K562 (cell line): ENCODE data around the gene ZSWIM3. TPM values are rescaled to one million over a fixed set of nuclear protein-coding genes. Genes with fewer than 3 reads are reported as not detected.

Source experiments
- ATAC-seq: fragments of 200-7000 bp; cut with Tn5 transposase; 3 replicates; pipeline ENCODE4 v1.9.1; 2020; ENCODE audit warnings: moderate library complexity
- BruUV-seq: library from RNA; stranded (reverse); fragments of 400-500 nt; replicated peaks from 2 replicates; lab custom pipeline; 2021; lab: Mats Ljungman, UMichigan
- CTCF ChIA-PET: fragments of 300-600 bp; formaldehyde crosslinking; extraction: SDS; loops from one replicate; lab custom pipeline; 2021; ENCODE audit warnings: low intra/inter-chr PET ratio; lab: Yijun Ruan, JAX
- POLR2A ChIA-PET: fragments of 300-600, 350-650 bp; sonication (Branson Sonifier 250); formaldehyde crosslinking; extraction: SDS; loops from one replicate; lab custom pipeline; 2021; ENCODE audit warnings: antibody characterized with exemption, inconsistent platforms; lab: Yijun Ruan, JAX
- DNase-seq, 4 experiments: peaks; one replicate each; pipeline versions ENCODE4 v3.0.0 to v3.0.0-alpha.2; 2011 to 2018; ENCODE audit warnings: low spot score in 3 of 4, mixed read lengths in 3 of 4; ENCODE audit errors: extremely low read depth in 1 of 4
- FAIRE-seq: peaks from 2 replicates; lab custom pipeline; 2011; peaks lifted over from hg19 to GRCh38; lab: Jason Lieb, UNC
- H2AFZ ChIP-seq: 2 replicates; pipeline ENCODE4 v1.6.0; 2011; ENCODE audit warnings: low read depth, low read length, control low read depth, inconsistent platforms
- H3K27ac ChIP-seq: fragments of 200-600 bp; 3 replicates; pipeline ENCODE4 v1.8.0; 2011; ENCODE audit warnings: low read depth, mild to moderate bottlenecking, control low read depth, inconsistent platforms, low read length, moderate library complexity, mixed read lengths; ENCODE audit errors: extremely low read depth
- H3K27me3 ChIP-seq, 2 experiments: fragments of 300-600 bp in 1 of 2; 2 replicates in 1 of 2; 3 replicates in 1 of 2; pipeline versions ENCODE4 v1.6.0 to v1.8.0; 2011; ENCODE audit warnings: inconsistent platforms in 2 of 2, low read length in 2 of 2, mild to moderate bottlenecking in 1 of 2, mixed read lengths in 1 of 2, moderate library complexity in 1 of 2; ENCODE audit not compliant: control insufficient read depth in 2 of 2, insufficient read depth in 2 of 2
- H3K36me3 ChIP-seq: fragments of 300-600 bp; 3 replicates; pipeline ENCODE4 v1.8.0; 2011; ENCODE audit warnings: mild to moderate bottlenecking, low read length, inconsistent platforms; ENCODE audit not compliant: control insufficient read depth, insufficient read depth
- H3K4me1 ChIP-seq, 2 experiments: fragments of 200-600 bp in 1 of 2; replicated peaks in 1 of 2; 2 replicates in 1 of 2; 3 replicates in 1 of 2; pipeline versions ENCODE4 v1.5.1 to v1.8.0; 2011; ENCODE audit warnings: inconsistent platforms in 2 of 2, low read length in 2 of 2, mild to moderate bottlenecking in 1 of 2, mixed read lengths in 1 of 2, moderate library complexity in 1 of 2; ENCODE audit not compliant: control insufficient read depth in 2 of 2, insufficient read depth in 2 of 2
- H3K4me2 ChIP-seq: 2 replicates; pipeline ENCODE4 v1.6.1; 2011; ENCODE audit warnings: low read length, control low read depth, inconsistent platforms, mixed read lengths; ENCODE audit not compliant: insufficient read depth
- H3K4me3 ChIP-seq: fragments of 200-600 bp; sonication (generic), shearing (Covaris generic); 2 replicates; pipeline ENCODE4 v1.5.1; 2016; ENCODE audit warnings: control low read depth, inconsistent platforms
- H3K79me2 ChIP-seq: fragments of 200-600 bp; 3 replicates; pipeline ENCODE4 v1.8.0; 2011; ENCODE audit warnings: low read length, inconsistent platforms; ENCODE audit not compliant: control insufficient read depth, insufficient read depth
- H3K9ac ChIP-seq, 2 experiments: 2 replicates each; pipeline versions ENCODE4 v1.6.0 to v1.6.1; 2011; ENCODE audit warnings: low read depth in 2 of 2, low read length in 2 of 2, control low read depth in 1 of 2, inconsistent platforms in 1 of 2, mild to moderate bottlenecking in 1 of 2, mixed read lengths in 1 of 2; ENCODE audit not compliant: insufficient read depth in 1 of 2
- H3K9me1 ChIP-seq: one replicate; pipeline ENCODE4 v1.6.0; 2011; ENCODE audit warnings: inconsistent platforms, mild to moderate bottlenecking, low read length, moderate library complexity; ENCODE audit not compliant: control insufficient read depth, insufficient read depth
- H3K9me3 ChIP-seq: replicated peaks from 2 replicates; pipeline ENCODE4 v1.5.1; 2011; ENCODE audit warnings: low read depth, low read length, inconsistent platforms; ENCODE audit not compliant: control insufficient read depth, insufficient read depth
- H4K20me1 ChIP-seq: replicated peaks from 2 replicates; pipeline ENCODE4 v1.6.1; 2011; ENCODE audit warnings: low read length, inconsistent platforms, mixed read lengths; ENCODE audit not compliant: control insufficient read depth, insufficient read depth
- HCFC1 ChIP-seq: IDR thresholded peaks from 2 replicates; pipeline ENCODE4 v1.6.1; 2012; ENCODE audit warnings: low read depth, low read length, improper control_type of control experiment
- HLTF ChIP-seq: fragments of 450-650 bp; IDR thresholded peaks from 2 replicates; pipeline ENCODE4 v1.6.1; 2016
- JUNB ChIP-seq: fragments of 450-650 bp; formaldehyde crosslinking; conservative IDR thresholded peaks from 2 replicates; pipeline ENCODE4 v1.4.0; 2020; ENCODE audit warnings: mild to moderate bottlenecking
- KAT8 ChIP-seq: fragments of 450-650 bp; IDR thresholded peaks from 2 replicates; pipeline ENCODE4 v1.6.1; 2016; ENCODE audit warnings: low read depth, mild to moderate bottlenecking
- KDM2B ChIP-seq: fragments of 250-450 bp; sonication (Bioruptor Pico); IDR thresholded peaks from 2 replicates; pipeline ENCODE4 v1.8.0; 2021; ENCODE audit warnings: mild to moderate bottlenecking, moderate library complexity
- POLR3G ChIP-seq: IDR thresholded peaks from 2 replicates; pipeline ENCODE4 v1.6.1; 2011; ENCODE audit not compliant: insufficient read length, insufficient replicate concordance; ENCODE audit errors: extremely low read depth
- SIRT6 ChIP-seq: IDR thresholded peaks from one replicate; pipeline ENCODE4 v1.6.1; 2012; ENCODE audit warnings: low read depth, mild to moderate bottlenecking, control low read depth, inconsistent platforms, low read length, moderate library complexity
- SNIP1 ChIP-seq: fragments of 450-650 bp; IDR thresholded peaks from 2 replicates; pipeline ENCODE4 v1.7.1; 2017; ENCODE audit warnings: low read depth, mild to moderate bottlenecking
- TEAD1 ChIP-seq, 2 experiments: fragments of 450-650 bp in 1 of 2; sonication (generic) in 1 of 2; formaldehyde crosslinking; IDR thresholded peaks; 2 replicates each; pipeline versions ENCODE4 v1.4.0 to v1.8.0; 2020 to 2022; ENCODE audit warnings: mild to moderate bottlenecking in 2 of 2, missing genetic modification reagents in 1 of 2
- ZFP36 ChIP-seq: fragments of 150-350 bp; IDR thresholded peaks from 2 replicates; pipeline ENCODE4 v1.6.1; 2018; ENCODE audit warnings: low read length, low read depth; ENCODE audit not compliant: partially characterized antibody
- ZNF347 ChIP-seq: fragments of 450-650 bp; formaldehyde crosslinking; IDR thresholded peaks from 2 replicates; pipeline ENCODE4 v1.4.0; 2020; ENCODE audit warnings: low read depth, mild to moderate bottlenecking, moderate library complexity
- ZNF695 ChIP-seq: fragments of 450-650 bp; formaldehyde crosslinking; IDR thresholded peaks from 2 replicates; pipeline ENCODE4 v1.4.0; 2020; ENCODE audit warnings: mild to moderate bottlenecking, moderate library complexity
- ZNF717 ChIP-seq: fragments of 250-450 bp; sonication (Bioruptor Pico); IDR thresholded peaks from 2 replicates; pipeline ENCODE4 v1.5.0; 2021
- WGBS: fragments of 100-300 bp; shearing (Covaris generic); methylation state at CpG from one replicate; pipeline ENCODE4 v1.1.6; 2016; ENCODE audit warnings: low coverage, mixed read lengths; ENCODE audit not compliant: insufficient coverage; ENCODE audit errors: missing lambda C conversion rate; 5-methylcytosine and 5-hydroxymethylcytosine counted together
- in situ Hi-C: fragments of 300-500 bp; cut with MboI; formaldehyde crosslinking; loops from 4 replicates; pipeline ENCODE4 v1.15.0; 2018; ENCODE audit warnings: inconsistent platforms, mixed read lengths
- intact Hi-C: fragments of 100-400 bp; cut with micrococcal nuclease; formaldehyde crosslinking; loops from 2 replicates; pipeline ENCODE4 v1.14.2; 2022
- polyA plus RNA-seq, 8 experiments: library from polyadenylated mRNA; depleted of rRNA in 4 of 8; stranded (reverse) in 5 of 8; unstranded in 3 of 8; fragments of >200 nt; fragmentation: Nextera tagmentation in 2 of 8; fragmentation: Illumina TruSeq in 1 of 8; extraction: Ambion mirVana in 2 of 8; extraction: Trizol in 1 of 8; gene quantifications; 2 replicates each; pipeline versions ENCODE4 v1.2.1 to v1.2.3, GENCODE V29; 2011 to 2014; ENCODE audit warnings: inconsistent platforms in 1 of 8, missing spikeins in 1 of 8
- total RNA-seq, 7 experiments: library from RNA; depleted of rRNA in 6 of 7; stranded (reverse); fragments of >200 nt in 6 of 7; fragmentation: Illumina TruSeq in 2 of 7; extraction: Trizol in 2 of 7; gene quantifications; 2 replicates each; pipeline versions ENCODE4 v1.2.1 to v1.2.3, GENCODE V29; 2011 to 2021; ENCODE audit warnings: low replicate concordance in 1 of 7
- TF ChIP-seq, protein P1 (sequence below): IDR thresholded peaks from 3 replicates; pipeline ENCODE4 v1.6.1; 2011; ENCODE audit warnings: borderline replicate concordance, mild to moderate bottlenecking, moderate library complexity; ENCODE audit not compliant: insufficient read length; ENCODE audit errors: extremely low read depth
- TF ChIP-seq, protein P2 (sequence below): fragments of 250-450 bp; sonication (Bioruptor Pico); IDR thresholded peaks from 2 replicates; pipeline ENCODE4 v1.8.0; 2021; ENCODE audit warnings: moderate library complexity, mild to moderate bottlenecking, inconsistent platforms
- TF ChIP-seq, protein P3 (sequence below): fragments of 250-450 bp; sonication (Bioruptor Pico); IDR thresholded peaks from 2 replicates; pipeline ENCODE4 v1.8.0; 2021; ENCODE audit warnings: moderate library complexity, mild to moderate bottlenecking, inconsistent platforms
- TF ChIP-seq, protein P4 (sequence below), 2 experiments: fragments of 450-650 bp; IDR thresholded peaks; 2 replicates each; pipeline ENCODE4 v1.6.1; 2016

The ZSWIM3 gene
- total and polyA plus RNA-seq, 9 of the 15 experiments (the other 6 are each of a cell fraction or from before 2014, with no cell fraction given): 1.7 to 4.3 (median 2.9) TPM

DNA sequence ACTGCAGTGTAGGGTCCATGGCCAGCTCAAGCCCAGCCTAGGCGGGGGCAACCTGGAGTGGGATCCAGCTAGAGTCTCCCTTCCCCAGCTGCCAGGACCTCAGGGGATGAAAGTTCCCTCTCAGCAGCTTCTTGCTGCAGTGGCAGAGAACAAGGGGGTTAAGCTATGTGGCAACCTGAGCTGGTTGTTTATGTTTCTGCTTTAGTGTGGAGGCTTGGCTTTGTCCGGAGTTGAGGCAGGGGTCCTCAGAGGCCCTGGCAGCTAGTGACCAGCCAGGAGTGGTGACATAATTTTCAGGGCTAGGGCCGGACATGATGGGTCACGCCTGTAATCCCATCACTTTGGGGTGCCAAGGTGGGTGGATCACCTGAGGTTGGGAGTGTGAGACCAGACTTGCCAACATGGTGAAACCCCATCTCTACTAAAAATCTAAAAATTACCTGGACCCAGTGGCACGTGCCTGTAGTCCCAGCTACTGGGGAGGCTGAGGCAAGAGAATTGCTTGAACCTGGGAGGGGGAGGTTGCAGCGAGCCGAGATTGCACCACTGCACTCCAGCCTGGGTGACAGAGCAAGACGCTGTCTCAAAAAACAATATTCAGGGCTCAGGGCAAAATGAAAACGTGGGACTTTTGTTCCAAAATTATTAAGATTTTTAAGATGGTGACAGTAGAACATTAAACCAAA is 68.5 kb downstream of the ZSWIM3 start:
- ATAC-seq: no peak
- Histone ChIP-seq H4K20me1 (peaks cover 3% of the 10 kb centered on the region; the same call in 1 of the 2 replicates), H3K4me2 (no peak overlapping the region), H3K9me1 (no peaks in the 10 kb centered on the region), H3K9ac (no peak overlapping the region), H3K36me3 (no peaks in the 10 kb centered on the region), H3K27me3 (no peaks in the 10 kb centered on the region; a peak in 1 of 5 replicates), H3K4me1 (peaks cover 6 to 10% of the 10 kb centered on the region in 2 experiments; a peak in 4 of 5 replicates), H2AFZ (no peak overlapping the region), H3K27ac (no peak overlapping the region), H3K4me3 (no peak overlapping the region), H3K9me3 (no peaks in the 10 kb centered on the region), H3K79me2 (no peaks in the 10 kb centered on the region)
- intact Hi-C loops (no loop called here), in situ Hi-C loops (no loop called here)
- FAIRE-seq: no peak
- POLR2A ChIA-PET: interaction anchor here (0.7 to 8.0 kb wide), 3 partner anchors 7 to 23 kb away, joined by 3 to 91 read pairs (median 3); partner anchors contain the start of gene PCIF1
- CTCF ChIA-PET: no interaction called here
- no TSS peak for BruUV-seq
- DNase-seq: no peak
- WGBS: 36% methylated on average over 9 of the region's 9 CpGs
- TF ChIP-seq KAT8: no peak
- TF ChIP-seq ZNF695 (CRISPR knock-in tag): no peak
- no peak for TF ChIP-seq ZNF717 (CRISPR knock-in tag)
- TF ChIP-seq ZFP36: no peak
- TF ChIP-seq HLTF: no peak
- no peak for TF ChIP-seq TEAD1 (CRISPR knock-in tag; IDR thresholded peaks at IDR 0.05)
- TF ChIP-seq SNIP1: no peak
- no peak for TF ChIP-seq ZNF347 (CRISPR knock-in tag)
- TF ChIP-seq, protein P1, sequence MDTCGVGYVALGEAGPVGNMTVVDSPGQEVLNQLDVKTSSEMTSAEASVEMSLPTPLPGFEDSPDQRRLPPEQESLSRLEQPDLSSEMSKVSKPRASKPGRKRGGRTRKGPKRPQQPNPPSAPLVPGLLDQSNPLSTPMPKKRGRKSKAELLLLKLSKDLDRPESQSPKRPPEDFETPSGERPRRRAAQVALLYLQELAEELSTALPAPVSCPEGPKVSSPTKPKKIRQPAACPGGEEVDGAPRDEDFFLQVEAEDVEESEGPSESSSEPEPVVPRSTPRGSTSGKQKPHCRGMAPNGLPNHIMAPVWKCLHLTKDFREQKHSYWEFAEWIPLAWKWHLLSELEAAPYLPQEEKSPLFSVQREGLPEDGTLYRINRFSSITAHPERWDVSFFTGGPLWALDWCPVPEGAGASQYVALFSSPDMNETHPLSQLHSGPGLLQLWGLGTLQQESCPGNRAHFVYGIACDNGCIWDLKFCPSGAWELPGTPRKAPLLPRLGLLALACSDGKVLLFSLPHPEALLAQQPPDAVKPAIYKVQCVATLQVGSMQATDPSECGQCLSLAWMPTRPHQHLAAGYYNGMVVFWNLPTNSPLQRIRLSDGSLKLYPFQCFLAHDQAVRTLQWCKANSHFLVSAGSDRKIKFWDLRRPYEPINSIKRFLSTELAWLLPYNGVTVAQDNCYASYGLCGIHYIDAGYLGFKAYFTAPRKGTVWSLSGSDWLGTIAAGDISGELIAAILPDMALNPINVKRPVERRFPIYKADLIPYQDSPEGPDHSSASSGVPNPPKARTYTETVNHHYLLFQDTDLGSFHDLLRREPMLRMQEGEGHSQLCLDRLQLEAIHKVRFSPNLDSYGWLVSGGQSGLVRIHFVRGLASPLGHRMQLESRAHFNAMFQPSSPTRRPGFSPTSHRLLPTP: no peak
- TF ChIP-seq KDM2B (CRISPR knock-in tag): no peak
- TF ChIP-seq SIRT6: no peak
- TF ChIP-seq, protein P2, sequence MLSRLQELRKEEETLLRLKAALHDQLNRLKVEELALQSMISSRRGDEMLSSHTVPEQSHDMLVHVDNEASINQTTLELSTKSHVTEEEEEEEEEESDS (CRISPR knock-in tag): no peak
- no peak for TF ChIP-seq JUNB (CRISPR knock-in tag)
- TF ChIP-seq POLR3G: no peak
- TF ChIP-seq HCFC1: no peak
- TF ChIP-seq, protein P3, sequence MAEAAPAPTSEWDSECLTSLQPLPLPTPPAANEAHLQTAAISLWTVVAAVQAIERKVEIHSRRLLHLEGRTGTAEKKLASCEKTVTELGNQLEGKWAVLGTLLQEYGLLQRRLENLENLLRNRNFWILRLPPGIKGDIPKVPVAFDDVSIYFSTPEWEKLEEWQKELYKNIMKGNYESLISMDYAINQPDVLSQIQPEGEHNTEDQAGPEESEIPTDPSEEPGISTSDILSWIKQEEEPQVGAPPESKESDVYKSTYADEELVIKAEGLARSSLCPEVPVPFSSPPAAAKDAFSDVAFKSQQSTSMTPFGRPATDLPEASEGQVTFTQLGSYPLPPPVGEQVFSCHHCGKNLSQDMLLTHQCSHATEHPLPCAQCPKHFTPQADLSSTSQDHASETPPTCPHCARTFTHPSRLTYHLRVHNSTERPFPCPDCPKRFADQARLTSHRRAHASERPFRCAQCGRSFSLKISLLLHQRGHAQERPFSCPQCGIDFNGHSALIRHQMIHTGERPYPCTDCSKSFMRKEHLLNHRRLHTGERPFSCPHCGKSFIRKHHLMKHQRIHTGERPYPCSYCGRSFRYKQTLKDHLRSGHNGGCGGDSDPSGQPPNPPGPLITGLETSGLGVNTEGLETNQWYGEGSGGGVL: no peak
- TF ChIP-seq, protein P4, sequence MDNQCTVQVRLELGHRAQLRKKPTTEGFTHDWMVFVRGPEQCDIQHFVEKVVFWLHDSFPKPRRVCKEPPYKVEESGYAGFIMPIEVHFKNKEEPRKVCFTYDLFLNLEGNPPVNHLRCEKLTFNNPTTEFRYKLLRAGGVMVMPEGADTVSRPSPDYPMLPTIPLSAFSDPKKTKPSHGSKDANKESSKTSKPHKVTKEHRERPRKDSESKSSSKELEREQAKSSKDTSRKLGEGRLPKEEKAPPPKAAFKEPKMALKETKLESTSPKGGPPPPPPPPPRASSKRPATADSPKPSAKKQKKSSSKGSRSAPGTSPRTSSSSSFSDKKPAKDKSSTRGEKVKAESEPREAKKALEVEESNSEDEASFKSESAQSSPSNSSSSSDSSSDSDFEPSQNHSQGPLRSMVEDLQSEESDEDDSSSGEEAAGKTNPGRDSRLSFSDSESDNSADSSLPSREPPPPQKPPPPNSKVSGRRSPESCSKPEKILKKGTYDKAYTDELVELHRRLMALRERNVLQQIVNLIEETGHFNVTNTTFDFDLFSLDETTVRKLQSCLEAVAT (IDR thresholded peaks at IDR 0.05): no peak
